GM21786 (cell line): ENCODE results near the gene ATF4.
"Not testable (repeated sequence)": the region's sequence is repeated elsewhere in the genome, so short reads cannot be mapped to it uniquely, and the experiment has no call there.

Source experiments
- ATAC-seq: cut with Tn5 transposase; IDR thresholded peaks from one replicate; pipeline ENCODE4 v1.9.1; 2021; ENCODE audit not compliant: unreplicated experiment

Gene ATF4

DNA sequence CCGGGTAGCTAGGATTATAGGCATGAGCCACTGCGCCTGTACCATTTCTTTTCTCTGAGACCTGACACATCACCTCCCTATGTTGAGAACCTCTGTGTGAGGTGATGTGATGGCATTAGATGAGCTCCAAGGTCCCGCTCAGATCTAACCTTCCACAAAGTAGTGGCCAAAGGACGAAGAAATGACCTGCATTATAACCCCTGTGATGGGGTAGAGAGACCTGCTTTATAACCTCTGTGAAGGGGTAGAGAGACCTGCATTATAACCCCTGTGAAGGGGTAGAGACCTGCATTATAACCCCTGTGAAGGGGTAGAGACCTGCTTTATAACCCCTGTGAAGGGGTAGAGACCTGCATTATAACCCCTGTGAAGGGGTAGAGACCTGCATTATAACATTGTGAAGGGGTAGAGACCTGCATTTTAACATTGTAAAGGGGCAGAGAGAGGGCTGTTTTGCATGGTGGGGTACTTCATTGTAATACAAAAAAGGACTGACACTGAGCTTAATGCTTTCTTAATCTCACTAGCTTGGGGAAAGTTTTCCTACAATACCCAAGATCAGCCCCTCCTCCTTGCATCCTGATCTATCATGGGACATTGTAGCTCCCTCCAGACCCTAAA lies 9.7 kb upstream of the ATF4 start:
- no peak for ATAC-seq

DNA sequence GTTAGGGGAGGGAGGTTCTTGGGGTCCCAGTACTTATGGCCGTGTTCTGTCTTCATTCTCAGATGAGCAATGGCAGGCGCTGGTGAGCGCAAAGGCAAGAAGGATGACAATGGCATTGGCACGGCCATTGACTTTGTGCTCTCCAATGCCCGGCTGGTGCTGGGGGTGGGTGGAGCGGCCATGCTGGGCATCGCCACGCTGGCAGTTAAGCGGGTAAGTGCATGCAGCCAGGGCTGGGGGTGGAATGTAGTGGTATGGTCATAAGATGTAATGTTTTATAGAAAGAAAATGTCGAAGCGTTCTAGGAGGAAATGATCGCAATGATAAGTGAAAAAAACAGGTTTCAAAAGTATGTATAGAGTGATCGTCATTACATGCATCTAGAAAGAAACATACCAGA lies 9.1 kb upstream of the ATF4 start:
- no peak for ATAC-seq

DNA sequence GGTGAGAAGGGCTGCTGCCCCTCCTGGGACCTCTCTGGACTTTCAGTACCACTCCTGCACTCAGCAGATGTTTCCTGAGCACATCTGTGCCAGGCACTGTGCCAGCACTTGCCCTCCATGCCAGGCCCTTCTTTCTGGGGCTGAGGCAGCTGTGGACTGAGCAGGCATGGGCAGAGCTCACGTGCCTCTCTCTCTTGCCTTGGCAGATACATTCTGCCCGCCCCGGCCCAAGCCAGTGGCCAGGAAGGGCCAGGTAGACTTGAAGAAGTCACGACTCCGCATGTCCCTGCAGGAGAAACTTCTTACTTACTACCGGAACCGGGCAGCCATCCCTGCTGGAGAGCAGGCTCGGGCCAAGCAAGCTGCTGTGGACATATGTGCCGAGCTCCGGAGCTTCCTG lies 8.3 kb upstream of the ATF4 start:
- ATAC-seq = no peak

DNA sequence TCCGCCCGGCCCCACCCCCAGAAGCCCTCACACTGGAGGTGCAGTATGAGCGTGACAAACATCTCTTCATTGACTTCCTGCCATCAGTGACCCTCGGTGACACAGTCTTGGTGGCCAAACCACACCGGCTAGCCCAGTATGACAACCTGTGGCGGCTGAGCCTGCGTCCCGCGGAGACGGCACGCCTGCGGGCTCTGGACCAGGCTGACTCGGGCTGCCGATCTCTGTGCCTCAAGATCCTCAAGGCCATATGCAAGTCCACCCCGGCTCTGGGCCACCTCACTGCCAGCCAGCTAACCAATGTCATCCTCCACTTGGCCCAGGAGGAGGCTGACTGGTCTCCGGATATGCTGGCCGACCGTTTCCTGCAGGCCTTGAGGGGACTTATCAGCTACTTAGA lies 6.6 kb upstream of the ATF4 start:
- ATAC-seq = no peak

DNA sequence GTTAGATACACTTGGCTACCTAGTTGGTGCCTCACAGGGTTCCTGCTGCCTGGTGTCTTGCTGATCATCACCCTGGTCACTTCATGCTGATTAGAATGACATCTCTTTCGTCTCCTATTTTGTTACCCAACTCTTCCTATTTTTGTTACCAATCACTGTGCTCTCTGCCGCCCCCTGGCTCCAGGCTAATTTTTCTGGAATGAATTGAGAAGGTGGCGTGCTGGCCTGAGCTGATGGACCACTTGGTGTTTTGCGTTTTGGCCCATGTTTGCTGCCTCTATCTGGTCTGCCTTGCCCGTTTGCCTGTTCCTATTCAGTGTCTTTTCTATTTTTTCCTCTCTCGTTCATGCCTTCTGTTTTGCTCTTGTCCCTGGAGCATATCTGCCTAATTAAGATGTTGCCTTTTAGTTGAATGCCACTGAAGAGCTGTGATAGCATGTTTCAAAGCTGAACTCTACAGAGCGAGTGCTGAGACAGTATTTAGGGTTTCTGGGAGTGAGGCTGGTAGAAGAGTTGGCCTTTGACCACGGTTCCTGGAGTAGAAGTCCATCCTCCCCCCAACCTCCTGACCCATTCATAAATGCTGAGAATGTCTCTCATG lies 5.9 kb upstream of the ATF4 start:
- no peak for ATAC-seq

DNA sequence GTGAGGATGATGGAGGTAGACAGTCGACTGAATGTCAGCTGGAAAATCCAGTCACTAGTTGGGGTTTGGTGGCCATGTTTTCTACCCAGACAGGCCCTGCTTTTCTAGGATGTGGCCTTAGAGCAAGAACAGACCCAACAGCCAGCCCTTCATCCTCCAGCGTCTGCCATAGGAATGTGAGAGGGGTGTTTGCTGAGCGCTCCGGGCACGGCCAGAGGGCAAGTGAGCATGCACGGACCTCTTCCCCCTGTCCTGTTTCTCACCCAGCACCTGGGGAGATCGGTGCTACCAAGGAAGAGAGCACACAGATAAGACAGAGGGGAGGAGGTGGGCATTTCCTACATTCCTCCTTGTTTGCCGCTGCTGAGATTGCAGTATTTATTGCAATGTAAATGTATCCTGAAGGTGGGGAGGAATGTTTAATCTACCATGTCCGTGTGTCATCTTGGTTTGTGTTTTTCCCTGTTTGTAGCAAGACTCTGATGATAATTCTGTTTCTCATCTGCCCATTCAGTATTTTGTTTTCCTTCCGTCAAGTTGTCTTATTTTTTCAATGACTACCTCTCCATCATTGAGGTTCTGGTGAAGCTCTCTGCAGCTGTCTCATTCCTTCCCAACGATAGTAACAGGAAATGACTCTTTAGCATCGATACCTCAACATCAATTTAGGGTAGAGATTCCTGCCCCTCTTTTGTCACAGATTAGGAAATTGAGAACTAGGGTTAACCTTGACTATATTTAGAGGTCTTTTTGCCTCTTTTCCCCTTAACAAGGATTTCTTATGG lies 4.9 kb upstream of the ATF4 start:
- ATAC-seq = no peak

DNA sequence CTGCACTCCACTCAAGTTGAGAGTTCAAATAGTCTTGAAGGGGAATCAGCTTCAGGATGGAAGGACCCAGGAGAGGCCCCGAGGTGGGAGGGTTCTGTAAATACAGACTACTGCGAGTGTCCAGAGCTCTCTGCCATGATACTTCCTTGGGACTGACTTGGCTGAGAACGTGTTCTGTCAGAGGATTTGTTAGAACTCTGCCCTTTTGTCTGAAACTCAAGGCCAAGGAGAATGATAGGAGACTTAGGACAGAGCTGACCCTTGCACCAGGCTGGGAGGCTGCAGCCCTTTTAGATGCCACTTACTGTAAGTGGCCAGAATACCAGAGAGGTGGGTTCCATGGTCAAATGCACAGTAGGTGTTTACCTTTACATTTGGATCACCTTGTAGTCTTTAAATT lies 2.9 kb upstream of the ATF4 start:
- no peak for ATAC-seq

DNA sequence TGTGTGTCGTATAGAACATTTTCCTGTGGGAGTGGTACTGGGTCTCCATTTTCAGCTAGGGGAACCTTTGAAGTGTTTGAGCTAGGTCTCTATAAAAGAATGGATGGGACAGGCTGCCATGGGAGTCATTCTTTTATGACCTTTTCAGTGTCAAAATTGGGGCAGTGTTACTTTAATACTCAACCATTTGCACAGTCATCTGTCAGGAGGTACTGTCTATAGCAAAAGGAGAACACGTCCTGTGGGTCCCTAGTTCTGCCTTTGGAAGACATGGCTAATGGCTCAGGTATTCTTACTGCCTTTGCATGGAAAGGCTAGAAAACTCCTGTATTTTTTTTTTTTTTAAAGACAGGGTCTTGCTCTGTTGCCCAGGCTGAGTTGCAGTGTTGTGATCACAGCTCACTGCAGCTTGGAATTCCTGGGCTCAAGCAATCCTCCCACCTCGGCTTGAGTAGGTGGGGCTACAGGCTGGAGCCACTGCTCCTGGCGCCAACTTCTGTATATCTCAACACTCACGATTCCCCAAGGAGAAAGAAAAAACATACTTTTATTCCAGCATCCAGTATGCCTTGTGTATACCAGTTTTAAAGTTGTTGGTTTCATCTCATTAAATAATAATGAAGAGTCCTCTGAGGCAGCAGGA lies 2.1 kb upstream of the ATF4 start:
- ATAC-seq = no peak

DNA sequence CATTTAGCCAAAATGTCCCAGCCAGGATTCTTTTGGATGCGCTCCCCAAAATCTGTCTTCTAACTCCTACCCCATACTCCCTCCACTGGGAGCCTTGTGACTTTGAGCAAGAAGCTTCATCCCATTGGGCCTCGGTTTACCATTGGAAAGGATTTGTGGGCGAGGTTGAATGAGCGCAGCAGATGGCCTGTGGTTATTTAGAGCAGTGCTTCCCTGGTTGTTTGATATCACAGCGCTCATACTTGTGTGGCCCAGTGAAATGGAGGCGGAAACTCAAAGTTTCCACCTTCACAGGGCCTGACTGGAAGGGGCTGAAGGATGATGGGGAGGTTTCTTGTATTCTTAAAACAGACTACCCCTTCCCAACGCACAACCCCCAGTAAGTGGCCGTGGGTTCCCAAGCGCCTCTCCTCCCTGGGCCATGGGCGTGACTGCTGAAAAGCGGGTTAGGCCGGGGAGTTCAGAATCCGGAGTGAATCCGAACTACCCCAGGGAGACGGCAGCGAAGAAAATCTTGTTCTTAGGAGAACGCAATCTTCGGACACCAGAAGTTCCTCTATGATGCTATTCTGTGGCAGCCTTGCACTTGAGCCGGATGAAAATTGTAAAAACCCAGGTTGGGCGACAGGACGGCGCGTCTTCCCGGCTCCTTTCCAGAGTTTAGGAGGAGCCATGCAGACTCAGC lies 1.2 kb upstream of the ATF4 start:
- no peak for ATAC-seq

DNA sequence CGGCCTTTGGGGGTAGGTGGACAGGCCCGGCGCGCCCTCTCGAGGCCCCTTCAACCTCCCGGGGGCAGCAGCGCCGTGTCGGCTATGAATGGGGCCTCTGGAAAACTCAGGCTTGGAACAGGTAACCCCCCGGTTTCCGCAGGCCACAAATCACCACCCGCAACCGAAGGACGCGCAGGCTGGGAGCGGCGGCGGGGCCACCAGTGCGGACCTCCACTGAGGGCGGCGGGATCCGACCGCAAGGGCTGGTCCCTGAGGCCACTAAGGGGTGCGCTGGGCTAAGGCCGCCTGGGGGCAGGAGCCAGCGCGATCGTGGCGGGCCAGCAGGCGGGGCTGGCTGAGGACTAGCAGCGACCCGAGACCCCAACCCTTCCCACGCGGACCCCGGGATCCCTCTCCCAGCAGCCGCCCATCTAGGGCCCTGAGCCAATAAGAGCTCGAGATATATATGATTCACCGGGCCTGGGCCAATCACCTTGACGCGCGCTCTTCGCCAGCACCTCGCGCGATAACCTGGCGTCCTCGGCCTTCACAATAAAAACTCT lies 609 bp upstream of the ATF4 start:
- peak; percentile 64 for ATAC-seq

DNA sequence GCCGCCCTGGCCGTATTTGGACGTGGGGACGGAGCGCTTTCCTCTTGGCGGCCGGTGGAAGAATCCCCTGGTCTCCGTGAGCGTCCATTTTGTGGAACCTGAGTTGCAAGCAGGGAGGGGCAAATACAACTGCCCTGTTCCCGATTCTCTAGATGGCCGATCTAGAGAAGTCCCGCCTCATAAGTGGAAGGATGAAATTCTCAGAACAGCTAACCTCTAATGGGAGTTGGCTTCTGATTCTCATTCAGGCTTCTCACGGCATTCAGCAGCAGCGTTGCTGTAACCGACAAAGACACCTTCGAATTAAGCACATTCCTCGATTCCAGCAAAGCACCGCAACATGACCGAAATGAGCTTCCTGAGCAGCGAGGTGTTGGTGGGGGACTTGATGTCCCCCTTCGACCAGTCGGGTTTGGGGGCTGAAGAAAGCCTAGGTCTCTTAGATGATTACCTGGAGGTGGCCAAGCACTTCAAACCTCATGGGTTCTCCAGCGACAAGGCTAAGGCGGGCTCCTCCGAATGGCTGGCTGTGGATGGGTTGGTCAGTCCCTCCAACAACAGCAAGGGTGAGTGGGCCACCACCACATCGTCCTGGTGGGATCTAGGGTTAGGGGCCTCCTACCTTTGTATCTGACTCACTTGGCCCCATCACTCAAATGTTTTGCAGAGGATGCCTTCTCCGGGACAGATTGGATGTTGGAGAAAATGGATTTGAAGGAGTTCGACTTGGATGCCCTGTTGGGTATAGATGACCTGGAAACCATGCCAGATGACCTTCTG lies 934 bp downstream of the ATF4 start:
- not testable (repeated sequence) for ATAC-seq

DNA sequence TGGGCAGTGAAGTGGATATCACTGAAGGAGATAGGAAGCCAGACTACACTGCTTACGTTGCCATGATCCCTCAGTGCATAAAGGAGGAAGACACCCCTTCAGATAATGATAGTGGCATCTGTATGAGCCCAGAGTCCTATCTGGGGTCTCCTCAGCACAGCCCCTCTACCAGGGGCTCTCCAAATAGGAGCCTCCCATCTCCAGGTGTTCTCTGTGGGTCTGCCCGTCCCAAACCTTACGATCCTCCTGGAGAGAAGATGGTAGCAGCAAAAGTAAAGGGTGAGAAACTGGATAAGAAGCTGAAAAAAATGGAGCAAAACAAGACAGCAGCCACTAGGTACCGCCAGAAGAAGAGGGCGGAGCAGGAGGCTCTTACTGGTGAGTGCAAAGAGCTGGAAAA lies 1.7 kb downstream of the ATF4 start:
- not testable (repeated sequence) for ATAC-seq

DNA sequence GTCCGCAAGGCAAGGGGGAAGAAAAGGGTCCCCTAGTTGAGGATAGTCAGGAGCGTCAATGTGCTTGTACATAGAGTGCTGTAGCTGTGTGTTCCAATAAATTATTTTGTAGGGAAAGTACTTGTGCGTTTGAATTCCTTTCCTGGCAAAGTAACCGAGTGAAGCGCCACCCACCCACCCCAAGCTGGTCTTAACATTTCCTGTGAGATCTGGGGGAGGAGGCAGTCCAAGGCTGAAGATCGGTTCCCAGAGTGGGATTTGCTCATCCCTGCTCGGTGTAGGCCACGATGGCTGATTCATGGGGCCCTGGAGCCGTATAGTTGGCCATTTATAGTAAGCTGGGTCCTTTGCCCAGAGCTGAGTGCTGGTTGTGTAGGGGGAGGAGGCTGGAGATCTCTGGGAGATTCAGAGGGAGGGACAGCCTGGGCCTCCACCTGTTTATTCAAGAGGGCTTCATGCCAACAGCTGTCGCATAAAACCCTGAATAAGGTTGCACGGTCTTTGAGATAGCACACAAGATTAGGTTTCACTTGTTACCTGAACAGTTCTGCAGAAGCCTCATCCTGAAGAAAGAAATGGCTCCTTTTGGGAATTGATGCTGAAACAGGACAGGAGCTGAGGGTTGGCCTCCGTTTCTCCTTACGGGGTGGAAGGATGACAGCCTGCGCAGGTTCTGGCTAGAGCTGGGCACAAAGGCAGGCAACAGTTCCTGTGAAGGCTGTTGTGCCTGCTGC lies 2.4 kb downstream of the ATF4 start:
- ATAC-seq = no peak

DNA sequence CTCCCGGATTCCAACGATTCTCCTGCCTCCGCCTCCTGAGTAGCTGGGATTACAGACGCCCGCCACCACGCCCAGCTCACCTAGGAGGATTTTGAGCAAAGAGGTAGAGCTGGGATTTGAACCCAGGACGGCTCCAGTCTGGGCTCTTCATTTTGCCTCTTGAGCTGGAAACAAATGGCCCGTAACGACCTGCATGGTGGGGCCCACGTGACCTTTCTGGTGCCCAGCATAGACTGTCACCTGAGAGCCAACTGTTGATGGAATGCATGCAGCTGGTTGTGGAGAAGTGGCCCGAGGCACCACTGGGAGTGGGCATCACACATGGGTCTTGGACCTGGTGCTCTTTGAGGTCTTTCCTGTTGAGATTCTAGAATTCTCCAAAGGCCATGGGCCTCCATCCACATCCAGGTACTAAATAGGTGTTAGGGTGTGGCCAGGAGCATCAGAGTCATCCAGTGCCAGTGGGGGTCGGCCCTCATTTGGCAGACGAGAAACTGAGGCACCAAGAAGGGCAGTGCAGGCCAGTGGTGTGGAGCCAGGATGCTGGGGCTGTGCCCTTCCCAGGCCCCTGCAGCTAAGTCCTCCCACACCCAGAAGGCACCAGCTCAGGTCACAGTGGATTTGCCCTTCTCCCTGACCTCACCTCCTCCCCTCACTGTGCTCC lies 3.9 kb downstream of the ATF4 start:
- ATAC-seq = no peak

DNA sequence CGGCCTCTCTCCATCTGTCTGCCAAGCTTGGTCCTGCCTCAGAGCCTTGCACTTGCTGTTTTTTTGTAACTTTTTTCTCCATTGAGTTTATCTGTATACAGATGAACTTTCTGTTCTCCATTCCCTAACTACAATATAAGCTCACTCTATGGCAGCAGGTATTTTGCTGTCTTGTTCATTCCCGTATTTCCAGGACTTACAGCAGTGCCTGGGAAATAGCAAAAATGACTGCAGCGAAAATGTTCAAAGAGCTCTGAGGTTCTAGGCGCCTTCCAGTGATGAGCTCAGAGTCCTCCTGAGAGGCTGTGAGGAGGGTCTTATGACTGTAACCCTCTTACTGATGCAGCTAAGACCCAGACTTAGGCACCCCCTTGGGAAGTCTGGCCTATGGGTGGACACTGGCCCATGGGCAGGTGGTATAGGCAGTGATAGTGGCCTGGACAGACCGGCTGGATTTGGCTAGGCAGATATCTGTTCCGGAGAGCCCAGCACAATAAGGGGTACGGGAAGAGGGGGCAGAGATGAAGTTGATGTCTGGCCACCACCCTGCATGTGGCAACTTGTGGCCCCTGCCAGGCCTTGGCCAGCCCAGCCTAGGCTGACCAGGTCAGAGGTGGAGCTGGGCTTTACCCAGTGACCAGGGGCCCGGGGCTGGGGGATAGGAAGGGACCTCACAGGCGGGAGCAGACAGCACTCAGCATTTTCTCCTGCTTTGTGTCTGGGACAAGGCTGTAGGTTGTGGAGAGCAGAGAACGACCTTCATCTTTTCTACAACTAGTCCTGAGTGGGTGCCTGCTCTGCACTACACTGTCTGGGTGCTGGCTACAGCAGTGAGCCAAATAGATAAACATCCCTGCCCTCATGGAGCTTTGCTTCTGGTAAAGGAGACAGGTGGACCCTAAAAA lies 4.6 kb downstream of the ATF4 start:
- ATAC-seq = no peak

DNA sequence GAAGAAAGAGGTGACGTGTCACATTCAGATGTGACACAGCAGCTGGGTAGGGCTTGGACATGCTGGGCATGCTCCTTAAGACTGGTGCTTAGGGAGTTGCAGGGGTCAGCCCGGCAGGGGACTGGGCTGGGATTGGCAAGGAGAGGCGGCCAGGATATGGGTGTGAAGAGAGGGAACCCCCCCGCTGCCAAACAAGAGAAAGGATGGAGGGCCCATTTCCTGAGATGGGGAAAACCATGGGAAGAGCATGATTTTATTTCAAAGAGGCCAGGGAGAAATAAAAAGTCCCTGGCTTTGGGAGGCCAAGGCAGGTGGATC lies 5.3 kb downstream of the ATF4 start:
- no peak for ATAC-seq

DNA sequence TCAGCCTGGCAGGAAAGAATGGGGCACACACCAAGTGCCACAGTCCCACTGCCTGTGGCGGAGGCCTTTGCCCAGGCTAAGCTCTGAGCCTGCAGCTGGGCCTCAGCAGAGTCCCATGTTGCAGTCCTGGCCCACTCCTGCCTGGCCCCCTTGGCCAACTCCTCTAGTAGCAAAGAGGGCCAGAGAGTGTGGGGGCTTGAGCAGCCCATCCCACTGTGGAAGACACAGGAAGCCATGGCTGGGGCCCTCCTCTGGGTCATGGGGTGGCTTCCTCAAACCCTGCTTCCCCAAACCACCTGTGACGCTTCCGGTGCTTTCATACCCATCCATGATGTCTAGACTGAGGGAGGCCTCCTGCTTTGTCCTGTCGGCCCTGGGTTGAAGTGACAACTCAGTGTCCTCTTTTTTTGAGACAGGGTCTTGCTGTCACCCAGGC lies 6.4 kb downstream of the ATF4 start:
- no peak for ATAC-seq

DNA sequence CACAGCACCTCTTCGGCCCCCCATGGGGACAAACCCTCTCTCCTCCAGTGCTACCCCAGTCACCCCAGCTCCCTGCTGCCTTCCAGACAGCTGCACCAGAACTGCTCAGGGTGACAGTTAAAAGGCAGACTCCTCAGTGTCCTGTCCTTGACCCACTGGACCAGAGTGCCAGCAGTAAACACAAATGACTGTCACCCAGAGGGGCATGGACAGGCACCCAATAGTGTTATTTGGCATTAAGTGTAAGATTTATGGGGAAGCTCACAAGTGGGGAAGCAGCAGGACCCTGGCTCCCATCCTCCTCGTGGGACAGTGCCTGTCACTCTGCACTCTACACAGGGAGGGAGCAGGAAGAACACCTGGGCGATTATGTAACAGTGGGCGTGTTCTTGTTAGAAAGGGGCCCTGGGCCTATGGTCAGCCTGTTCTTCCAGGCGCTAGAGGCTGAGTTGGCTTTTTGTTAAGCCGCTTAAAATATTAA lies 7.2 kb downstream of the ATF4 start:
- no peak for ATAC-seq
